ENCODE measurements around the gene LDB2.

The LDB2 gene

GRCh38 chr4:16685536-16685935 lies 212.9 kb downstream of the LDB2 start:
- no peak for DNase-seq (ENCODE audit: low spot score)

GRCh38 chr4:16684935-16685334 lies 213.5 kb downstream of the LDB2 start:
- DNase-seq (ENCODE audit: low spot score): no peak

DNA sequence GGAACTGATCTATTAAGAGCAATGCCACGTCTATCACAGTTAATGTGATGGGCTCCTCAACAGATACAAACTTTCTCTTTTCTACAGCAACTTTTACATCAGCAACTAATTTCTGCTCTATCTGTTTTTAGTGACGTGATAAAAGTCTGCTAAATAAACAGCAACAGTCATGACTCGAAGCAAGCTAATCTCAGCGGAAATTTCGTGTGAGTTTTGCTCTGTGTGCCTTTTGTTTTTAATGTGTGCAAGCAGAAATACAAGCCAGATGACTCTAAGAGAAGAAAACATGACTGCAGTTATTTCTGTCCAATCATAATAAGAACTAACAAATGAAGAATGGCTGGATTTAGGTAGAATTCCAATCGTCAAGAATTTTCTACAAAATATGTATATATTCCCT lies 214.3 kb downstream of the LDB2 start:
- DNase-seq (ENCODE audit: low spot score): no peak

- no peak for DNase-seq (ENCODE audit: low spot score)
Observed at GRCh38 chr4:16682975-16683374, 215.5 kb downstream of the LDB2 start.

DNA sequence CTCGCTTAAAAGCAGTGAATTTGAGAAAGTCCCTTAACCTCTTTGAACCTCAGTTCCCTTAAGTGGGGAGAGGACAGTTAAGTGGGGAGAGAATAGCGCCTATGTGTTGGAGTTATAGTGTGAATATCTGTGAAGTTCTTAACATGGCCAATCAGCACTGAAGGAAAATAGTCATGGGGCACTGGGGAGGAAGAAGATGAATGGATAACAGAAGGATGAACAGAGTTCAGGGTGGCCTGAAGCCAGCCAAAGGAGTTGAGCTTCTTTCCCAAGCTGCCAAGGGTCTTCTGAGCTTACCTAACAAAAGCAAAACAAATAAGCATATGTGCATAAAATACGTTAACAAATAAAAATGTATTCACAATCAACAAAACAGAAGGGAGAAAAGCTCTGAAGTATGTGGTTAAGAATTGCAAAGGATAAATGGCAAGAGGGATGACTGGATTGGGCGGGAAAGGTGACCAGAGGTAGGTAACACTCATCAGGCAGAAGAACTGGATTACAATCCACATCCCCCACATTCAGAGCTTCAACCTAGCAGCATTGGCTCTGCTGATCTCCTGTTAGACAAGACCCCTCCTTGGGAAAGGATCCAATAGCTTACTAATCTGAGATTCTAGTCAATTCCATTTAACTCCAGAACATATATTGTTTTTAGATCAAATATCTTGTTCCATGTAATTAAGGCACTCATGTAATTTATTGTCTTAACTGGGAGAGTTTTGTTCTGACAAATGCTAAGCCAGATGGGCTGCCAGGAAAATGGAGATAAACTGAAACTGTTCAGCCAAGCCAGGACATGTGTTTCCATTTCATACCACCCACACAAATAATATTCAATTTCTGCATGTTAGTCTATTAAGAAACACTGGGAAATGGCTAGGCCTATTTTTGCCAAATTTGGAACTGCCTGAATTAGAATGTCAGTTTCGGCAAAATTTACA lies 221.2 kb downstream of the LDB2 start:
- no peak for DNase-seq (ENCODE audit: low spot score)

- no peak for DNase-seq (ENCODE audit: low spot score)
Observed at GRCh38 chr4:16676230-16676770, 222.1 kb downstream of the LDB2 start.

DNA sequence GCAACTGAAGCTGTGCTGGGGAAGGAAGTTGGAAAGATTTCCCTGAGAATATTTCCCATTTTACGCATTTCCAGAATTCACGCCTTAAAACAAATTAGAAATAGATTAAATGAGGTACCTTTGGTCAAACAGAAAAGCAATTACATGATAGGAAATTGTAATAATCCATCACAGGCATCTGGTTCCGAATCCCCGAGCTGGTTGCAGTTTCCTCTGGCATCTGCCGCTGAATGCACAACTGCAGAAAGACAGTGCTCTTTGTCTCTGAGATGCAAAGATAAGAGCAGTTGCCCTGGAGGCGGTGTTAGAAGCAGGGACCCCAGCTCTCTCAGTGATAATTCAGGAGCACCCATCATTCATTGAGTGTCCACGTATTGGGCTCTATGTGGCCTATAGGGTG lies 224.4 kb downstream of the LDB2 start:
- DNase-seq (ENCODE audit: low spot score): no peak

DNA sequence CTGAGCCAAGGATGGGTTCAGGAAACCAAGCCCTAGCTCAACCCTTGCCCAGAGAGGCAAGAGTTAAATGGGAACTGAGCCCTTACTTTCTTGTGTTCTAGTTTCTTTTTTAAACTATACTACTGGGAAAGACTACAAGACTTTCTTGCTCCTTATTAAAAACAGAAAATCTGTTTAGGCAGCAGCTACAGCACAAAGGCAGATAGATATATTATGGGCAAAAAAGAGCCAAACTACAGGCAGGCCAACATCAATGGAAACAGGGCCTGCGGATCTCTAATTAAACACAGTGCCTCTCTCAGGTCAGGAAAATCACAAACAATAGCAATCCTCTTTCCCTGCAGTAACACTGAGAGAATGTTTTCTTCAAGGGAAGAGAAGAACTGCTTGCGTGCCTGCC lies 226.0 kb downstream of the LDB2 start:
- no peak for DNase-seq (ENCODE audit: low spot score)

- no peak for DNase-seq (ENCODE audit: low spot score)
Observed at GRCh38 chr4:16671741-16672140, 226.7 kb downstream of the LDB2 start.

GRCh38 chr4:16670727-16671126 lies 227.7 kb downstream of the LDB2 start:
- no peak for DNase-seq (ENCODE audit: low spot score)

- DNase-seq (ENCODE audit: low spot score): no peak
Observed at GRCh38 chr4:16669036-16669435, 229.4 kb downstream of the LDB2 start.

GRCh38 chr4:16668488-16668887 lies 230.0 kb downstream of the LDB2 start:
- no peak for DNase-seq (ENCODE audit: low spot score)

GRCh38 chr4:16667464-16667863 lies 231.0 kb downstream of the LDB2 start:
- peak; percentile 54 for DNase-seq (ENCODE audit: low spot score)

- DNase-seq (ENCODE audit: low spot score): no peak
Observed at GRCh38 chr4:16665942-16666551, 232.4 kb downstream of the LDB2 start.

DNA sequence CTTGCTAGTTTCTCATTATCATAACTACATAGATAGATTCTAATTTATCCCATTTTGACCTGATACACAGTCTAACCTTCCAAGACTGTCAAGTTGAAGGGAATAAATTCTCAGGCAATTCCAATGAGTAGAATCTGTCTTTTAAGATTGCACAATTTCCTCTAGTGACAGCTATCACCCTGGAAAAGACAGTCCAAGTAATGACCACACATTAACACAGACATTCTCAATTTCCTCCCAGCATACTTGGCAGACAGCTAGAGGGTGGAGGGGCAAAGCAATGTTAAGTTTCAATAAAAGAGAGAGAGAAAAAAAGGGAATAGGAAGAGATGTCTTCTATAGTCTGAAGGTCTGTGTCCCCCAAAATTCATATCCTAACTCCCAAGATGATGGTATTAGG lies 234.7 kb downstream of the LDB2 start:
- no peak for DNase-seq (ENCODE audit: low spot score)

- no peak for DNase-seq (ENCODE audit: low spot score)
Observed at GRCh38 chr4:16663307-16663706, 235.1 kb downstream of the LDB2 start.

DNA sequence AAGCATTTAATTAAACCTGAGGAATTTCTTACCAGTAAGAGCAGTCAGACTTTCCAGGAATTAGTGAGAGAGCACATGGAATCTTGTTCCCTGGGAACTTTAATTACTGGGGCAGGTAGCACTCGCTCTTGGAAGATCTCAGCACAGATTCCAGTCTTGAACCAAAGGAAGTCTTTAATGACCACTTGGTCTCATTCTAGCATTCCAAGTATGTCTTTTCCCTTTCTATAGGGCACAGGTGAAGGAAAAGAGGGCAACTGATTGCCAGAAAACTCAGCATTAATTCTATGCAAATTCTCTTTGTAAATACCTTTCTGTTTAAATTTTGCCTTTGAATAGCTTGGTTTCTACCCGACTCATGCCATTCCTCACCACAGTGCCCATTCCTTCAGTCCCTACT lies 236.6 kb downstream of the LDB2 start:
- DNase-seq (ENCODE audit: low spot score): no peak

DNA sequence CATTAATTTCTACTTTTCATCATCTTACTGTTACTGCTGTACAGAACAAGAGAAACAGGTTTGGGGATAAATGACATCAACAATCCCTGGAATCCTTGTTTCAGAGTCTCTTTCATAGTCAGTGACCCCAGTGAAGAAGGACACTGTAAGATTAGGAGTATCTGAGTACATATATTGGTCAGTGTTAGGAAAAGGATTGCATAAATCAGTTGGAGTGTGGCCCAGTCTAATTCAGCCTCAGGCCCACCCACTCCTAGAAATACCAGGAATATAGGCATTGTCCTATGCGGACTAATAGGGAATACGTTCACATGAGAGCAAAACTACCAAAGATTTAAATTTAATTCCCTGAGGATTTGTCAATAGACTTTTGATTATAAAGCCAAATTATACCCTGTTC lies 237.8 kb downstream of the LDB2 start:
- no peak for DNase-seq (ENCODE audit: low spot score)

GRCh38 chr4:16659694-16660093 lies 238.8 kb downstream of the LDB2 start:
- DNase-seq (ENCODE audit: low spot score): no peak

GRCh38 chr4:16659079-16659478 lies 239.4 kb downstream of the LDB2 start:
- no peak for DNase-seq (ENCODE audit: low spot score)

GRCh38 chr4:16658183-16658582 lies 240.3 kb downstream of the LDB2 start:
- no peak for DNase-seq (ENCODE audit: low spot score)

- DNase-seq (ENCODE audit: low spot score): no peak
Observed at GRCh38 chr4:16655111-16655510, 243.3 kb downstream of the LDB2 start.

DNA sequence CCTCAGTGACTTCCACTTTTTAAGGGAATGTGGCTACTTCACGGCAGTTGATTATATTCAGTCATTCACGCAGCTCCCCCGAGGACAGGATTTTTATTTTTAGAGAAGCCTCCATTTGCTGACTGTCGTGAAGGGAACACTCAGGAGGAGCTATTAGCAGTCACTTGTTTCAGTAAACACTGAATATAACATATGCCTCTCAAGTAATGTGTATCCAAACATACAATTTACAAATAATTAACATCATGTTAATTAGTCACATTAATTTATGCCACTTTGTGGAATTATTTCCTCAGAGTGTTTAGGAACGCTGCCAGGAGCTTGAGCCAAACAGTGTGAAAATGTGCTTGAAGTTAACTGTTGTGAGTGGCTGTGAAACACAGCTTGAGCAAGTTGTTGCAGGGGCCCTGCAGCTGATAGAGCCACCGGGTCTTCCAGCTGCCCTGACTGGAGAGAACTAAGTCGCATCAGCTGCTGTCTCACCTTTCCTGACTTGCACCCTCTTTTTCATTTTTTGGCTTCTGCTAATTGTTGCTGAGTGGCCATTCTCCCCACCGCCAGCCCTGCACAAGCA lies 245.6 kb downstream of the LDB2 start:
- no peak for DNase-seq (ENCODE audit: low spot score)

All from RKO (cell line).